Neuronal stem cell (in vitro differentiated cells): ENCODE results near the gene SH2D5.
A peak's percentile ranks its signal among the peaks of the same experiment; 100 is the strongest.
"Not testable (repeated sequence)": the region's sequence is repeated elsewhere in the genome, so short reads cannot be mapped to it uniquely, and the experiment has no call there.

Source experiments
- DNase-seq: peaks from one replicate; pipeline ENCODE4 v3.0.0-alpha.2; 2013; ENCODE audit warnings: low spot score
- H2AFZ ChIP-seq: one replicate; pipeline ENCODE4 v1.6.1; 2013; ENCODE audit warnings: mild to moderate bottlenecking, low read length, inconsistent platforms
- H2AK5ac ChIP-seq: 2 replicates; pipeline ENCODE4 v1.6.1; 2013; ENCODE audit warnings: low read depth, mild to moderate bottlenecking, inconsistent platforms, low read length, moderate library complexity, mixed read lengths
- H2BK120ac ChIP-seq: 2 replicates; pipeline ENCODE4 v1.6.1; 2013; ENCODE audit warnings: low read depth, mild to moderate bottlenecking, inconsistent platforms, low read length, moderate library complexity, mixed read lengths
- H2BK12ac ChIP-seq: one replicate; pipeline ENCODE4 v1.6.1; 2013; ENCODE audit warnings: low read length, inconsistent platforms
- H2BK15ac ChIP-seq: 2 replicates; pipeline ENCODE4 v1.6.1; 2013; ENCODE audit warnings: mild to moderate bottlenecking, low read length, inconsistent platforms, mixed read lengths
- H2BK5ac ChIP-seq: one replicate; pipeline ENCODE4 v1.6.1; 2013; ENCODE audit warnings: inconsistent platforms, mild to moderate bottlenecking, low read length, moderate library complexity
- H3K14ac ChIP-seq: one replicate; pipeline ENCODE4 v1.6.1; 2013; ENCODE audit warnings: low read length, inconsistent platforms
- H3K18ac ChIP-seq: 2 replicates; pipeline ENCODE4 v1.6.1; 2013; ENCODE audit warnings: low read length, inconsistent platforms
- H3K23ac ChIP-seq: 2 replicates; pipeline ENCODE4 v1.6.1; 2013; ENCODE audit warnings: low read depth, mild to moderate bottlenecking, mixed read lengths, low read length, inconsistent platforms; ENCODE audit not compliant: poor library complexity
- H3K27ac ChIP-seq: replicated peaks from 3 replicates; pipeline ENCODE4 v1.5.1; 2013; ENCODE audit warnings: low read length, inconsistent platforms
- H3K27me3 ChIP-seq, 3 experiments: 2 replicates each; pipeline ENCODE4 v1.6.1; 2013; ENCODE audit warnings: low read length in 3 of 3, mild to moderate bottlenecking in 2 of 3, inconsistent platforms in 1 of 3, low read depth in 1 of 3, mixed read lengths in 1 of 3, moderate library complexity in 1 of 3; ENCODE audit not compliant: control insufficient read depth in 3 of 3, insufficient read depth in 3 of 3
- H3K36me3 ChIP-seq, 2 donors: replicated peaks in 1 of 2; 2 replicates each; pipeline ENCODE4 v1.6.1; 2013; ENCODE audit warnings: low read length in 2 of 2; ENCODE audit not compliant: control insufficient read depth in 2 of 2, insufficient read depth in 2 of 2
- H3K4ac ChIP-seq: 2 replicates; pipeline ENCODE4 v1.6.1; 2013; ENCODE audit warnings: inconsistent platforms, mild to moderate bottlenecking, low read length, moderate library complexity
- H3K4me1 ChIP-seq, 2 donors: 1 replicate in 1 of 2; 2 replicates in 1 of 2; pipeline ENCODE4 v1.6.1; 2013; ENCODE audit warnings: low read length in 2 of 2, low read depth in 1 of 2; ENCODE audit not compliant: control insufficient read depth in 2 of 2, insufficient read depth in 1 of 2
- H3K4me2 ChIP-seq: one replicate; pipeline ENCODE4 v1.6.1; 2013; ENCODE audit warnings: mild to moderate bottlenecking, low read length, inconsistent platforms; ENCODE audit not compliant: insufficient read depth, poor library complexity, severe bottlenecking
- H3K4me3 ChIP-seq, 2 donors: 2 replicates each; pipeline ENCODE4 v1.5.1; 2013; ENCODE audit warnings: low read length in 2 of 2, mild to moderate bottlenecking in 2 of 2, inconsistent platforms in 1 of 2, moderate library complexity in 1 of 2
- H3K79me1 ChIP-seq: one replicate; pipeline ENCODE4 v1.6.1; 2013; ENCODE audit warnings: low read depth, mild to moderate bottlenecking, inconsistent platforms, low read length, moderate library complexity
- H3K9ac ChIP-seq: one replicate; pipeline ENCODE4 v1.6.1; 2013; ENCODE audit warnings: mild to moderate bottlenecking, low read depth, low read length, inconsistent platforms; ENCODE audit not compliant: poor library complexity
- H3K9me3 ChIP-seq, 2 donors: replicated peaks in 1 of 2; 2 replicates each; pipeline versions ENCODE3 to v1.6.1; 2013; ENCODE audit warnings: low read length in 2 of 2, mild to moderate bottlenecking in 2 of 2, inconsistent platforms in 1 of 2, low read depth in 1 of 2, mixed read lengths in 1 of 2, moderate library complexity in 1 of 2; ENCODE audit not compliant: control insufficient read depth in 2 of 2, insufficient read depth in 1 of 2
- H4K8ac ChIP-seq: one replicate; pipeline ENCODE4 v1.6.1; 2013; ENCODE audit warnings: low read depth, mild to moderate bottlenecking, inconsistent platforms, low read length, moderate library complexity
- H4K91ac ChIP-seq: one replicate; pipeline ENCODE4 v1.6.1; 2013; ENCODE audit warnings: low read length, low read depth, mild to moderate bottlenecking, inconsistent platforms; ENCODE audit not compliant: poor library complexity
- WGBS, 2 donors: extraction: QIAGEN DNeasy Blood & Tissue Kit; methylation state at CpG; one replicate each; pipeline ENCODE4 v1.1.7; 2013; ENCODE audit warnings: missing lambda C conversion rate in 2 of 2, mixed read lengths in 1 of 2; ENCODE audit not compliant: insufficient read length in 2 of 2, insufficient replicate concordance in 1 of 2; ENCODE audit errors: extremely low coverage in 2 of 2; 5-methylcytosine and 5-hydroxymethylcytosine counted together

Gene SH2D5

GRCh38 chr1:20718343-20718882, 14.1 kb downstream of the SH2D5 start:
- peak overlapping the region; percentile 55 for H2BK15ac ChIP-seq
- H3K23ac ChIP-seq: peak overlapping the region; percentile 43
- H3K27ac ChIP-seq, DNase-seq, H4K91ac ChIP-seq, H3K27me3 ChIP-seq, H3K36me3 ChIP-seq, H3K9ac ChIP-seq, H2BK120ac ChIP-seq, H3K4ac ChIP-seq, H2BK5ac ChIP-seq, H3K14ac ChIP-seq, H3K79me1 ChIP-seq, H3K9me3 ChIP-seq, H2BK12ac ChIP-seq, H2AK5ac ChIP-seq, H4K8ac ChIP-seq, H3K4me1 ChIP-seq: not testable (repeated sequence)
- H2AFZ ChIP-seq: peak overlapping the region; percentile 94
- peak overlapping the region; percentile 87 for H3K18ac ChIP-seq
- peak overlapping the region; percentile 69 for H3K4me2 ChIP-seq
- H3K4me3 ChIP-seq: peak overlapping the region; percentile 37 to 81
- no CpG with 5 or more reads among the region's 17 CpGs for WGBS, 2 donors

- peak within 1 kb of the TSS; percentile 66 for H2BK5ac ChIP-seq
- no peaks in the 10 kb centered on the region for H3K9me3 ChIP-seq
- peaks cover 2% of the 10 kb centered on the region for H3K79me1 ChIP-seq
- no peak within 1 kb of the TSS for H4K8ac ChIP-seq
- H2AK5ac ChIP-seq: peak within 1 kb of the TSS; percentile 92
- H3K23ac ChIP-seq: peak within 1 kb of the TSS; percentile 73
- peaks cover 0 to 1% of the 10 kb centered on the region in 2 donors for H3K4me1 ChIP-seq
- WGBS, 2 donors: no CpG with 5 or more reads among the region's 112 CpGs
- H3K4ac ChIP-seq: no peak within 1 kb of the TSS
- DNase-seq: peak; percentile 74
- peak within 1 kb of the TSS; percentile 37 to 85 for H3K4me3 ChIP-seq
- no peak within 1 kb of the TSS for H2BK120ac ChIP-seq
- H2BK15ac ChIP-seq: peak within 1 kb of the TSS; percentile 89
- H3K9ac ChIP-seq: peak within 1 kb of the TSS; percentile 70
- H2BK12ac ChIP-seq: peak within 1 kb of the TSS; percentile 58
- peak within 1 kb of the TSS; percentile 83 for H3K4me2 ChIP-seq
- H2AFZ ChIP-seq: peak within 1 kb of the TSS; percentile 94
- no peak within 1 kb of the TSS for H3K27ac ChIP-seq
- H4K91ac ChIP-seq: no peak within 1 kb of the TSS
- peaks cover 0 to 7% (median 0%) of the 10 kb centered on the region in 3 experiments for H3K27me3 ChIP-seq
- H3K36me3 ChIP-seq: no peaks in the 10 kb centered on the region
- peak within 1 kb of the TSS; percentile 71 for H3K14ac ChIP-seq
- H3K18ac ChIP-seq: peak within 1 kb of the TSS; percentile 97
These were observed 14.8 kb downstream of the SH2D5 start, which contains the start of gene KIF17 for GRCh38 chr1:20717452-20718342. TSS of gene KIF17 (minus strand) at chr1:20718007. CDS start at chr1:20717706, 301 bp downstream.

GRCh38 chr1:20716232-20716631, 16.3 kb downstream of the SH2D5 start:
- H4K8ac ChIP-seq: no peak overlapping the region
- H2BK15ac ChIP-seq: no peak overlapping the region
- H3K4me2 ChIP-seq: no peak overlapping the region
- H3K27ac ChIP-seq: no peak overlapping the region
- H2AFZ ChIP-seq: no peak overlapping the region
- no peak overlapping the region for H3K18ac ChIP-seq
- H3K23ac ChIP-seq: no peak overlapping the region
- peaks cover 0 to 7% (median 0%) of the 10 kb centered on the region in 3 experiments for H3K27me3 ChIP-seq
- H2BK5ac ChIP-seq: no peak overlapping the region
- no peaks in the 10 kb centered on the region for H3K9me3 ChIP-seq
- H2BK120ac ChIP-seq: no peak overlapping the region
- H3K4ac ChIP-seq: peak overlapping the region; percentile 66
- no peak overlapping the region for H2AK5ac ChIP-seq
- H3K4me3 ChIP-seq: no peak overlapping the region
- H3K79me1 ChIP-seq: peaks cover 2% of the 10 kb centered on the region
- DNase-seq: no peak
- no peak overlapping the region for H3K14ac ChIP-seq
- H4K91ac ChIP-seq: no peak overlapping the region
- peaks cover 4 to 11% of the 10 kb centered on the region in 2 donors for H3K4me1 ChIP-seq
- H2BK12ac ChIP-seq: no peak overlapping the region
- H3K36me3 ChIP-seq: no peaks in the 10 kb centered on the region
- WGBS, 2 donors: no CpG with 5 or more reads among the region's 13 CpGs
- peak overlapping the region; percentile 24 for H3K9ac ChIP-seq

- Histone ChIP-seq H3K4me3 (no peak overlapping the region), H4K8ac (no peak overlapping the region)
These were observed 17.1 kb downstream of the SH2D5 start for GRCh38 chr1:20715406-20715805.

More at GRCh38 chr1:20715406-20715805, 17.1 kb downstream of the SH2D5 start:
- Histone ChIP-seq H2AK5ac (peak overlapping the region; percentile 33), H4K91ac (no peak overlapping the region), H3K36me3 (no peaks in the 10 kb centered on the region), H3K27ac (no peak overlapping the region), H3K27me3 (peaks cover 0 to 7% (median 0%) of the 10 kb centered on the region in 3 experiments), H3K4ac (no peak overlapping the region), H2BK5ac (no peak overlapping the region), H3K9me3 (no peaks in the 10 kb centered on the region), H2BK12ac (no peak overlapping the region), H3K79me1 (peaks cover 2% of the 10 kb centered on the region), H3K4me2 (no peak overlapping the region), H3K4me1 (peaks cover 4 to 19% of the 10 kb centered on the region in 2 donors), H2BK15ac (no peak overlapping the region), H2AFZ (no peak overlapping the region), H3K14ac (no peak overlapping the region), H2BK120ac (no peak overlapping the region), H3K18ac (no peak overlapping the region), H3K9ac (no peak overlapping the region), H3K23ac (peak overlapping the region; percentile 45)
- no CpG with 5 or more reads among the region's 15 CpGs for WGBS, 2 donors
- no peak for DNase-seq
